GM18526 (cell line): Measurements from ENCODE around the gene PAAF1.

Experiments used
- POLR2A ChIP-seq: IDR thresholded peaks from 3 replicates; pipeline ENCODE4 v1.6.1; 2011; ENCODE audit not compliant: insufficient read length; ENCODE audit errors: extremely low read depth

The PAAF1 gene

GRCh38 chr11:73870261-73870660, 6.5 kb upstream of the PAAF1 start:
- TF ChIP-seq POLR2A: no peak

DNA sequence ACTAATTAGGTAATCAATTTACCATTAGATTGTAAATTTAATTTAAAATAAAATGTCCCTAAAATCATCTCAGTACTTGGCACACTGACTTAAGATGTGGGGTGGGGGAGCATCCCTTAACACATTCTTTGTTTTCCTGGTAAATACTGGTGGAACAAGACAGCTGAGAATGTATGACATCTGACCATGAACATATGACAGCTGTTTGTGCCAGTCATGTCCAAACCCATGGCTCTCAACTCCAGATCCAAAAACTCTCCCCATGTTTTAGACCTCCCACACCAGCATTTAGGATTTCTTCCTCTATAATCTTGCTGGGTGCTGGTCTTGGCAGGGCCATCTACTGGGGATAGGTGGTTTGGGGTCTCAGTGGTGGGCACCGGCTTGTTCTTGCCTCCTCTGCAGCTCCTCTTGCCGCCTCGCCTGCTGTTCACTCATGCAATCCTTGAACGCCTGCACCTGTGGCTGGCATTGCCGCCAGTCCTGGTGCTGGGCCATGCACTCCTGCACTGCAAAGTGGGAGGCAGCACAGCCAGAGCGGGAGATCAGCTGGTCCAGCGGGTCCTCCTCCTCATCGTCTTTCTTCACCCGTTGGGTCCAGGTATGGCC, 3.9 kb upstream of the PAAF1 start:
- TF ChIP-seq POLR2A: no peak

DNA sequence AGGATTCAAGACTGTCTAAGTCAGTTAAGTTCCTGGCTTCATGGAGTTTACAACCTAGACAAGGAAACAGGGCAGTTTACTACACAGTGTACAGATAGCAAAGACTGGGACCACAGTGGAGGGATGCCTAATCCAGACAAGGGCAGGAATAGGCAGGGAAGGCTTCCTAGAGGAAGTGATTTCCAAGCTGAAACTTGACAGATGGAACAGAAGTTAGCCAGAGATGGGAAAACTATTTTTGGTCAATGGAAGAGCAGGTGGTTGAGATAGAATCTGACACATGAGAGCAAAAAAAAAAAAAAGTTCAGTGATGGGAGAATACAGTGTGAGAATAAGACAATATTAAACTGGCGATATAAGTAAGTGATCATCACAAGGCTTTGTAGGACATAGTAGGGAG, 1.4 kb upstream of the PAAF1 start:
- TF ChIP-seq POLR2A: no peak

DNA sequence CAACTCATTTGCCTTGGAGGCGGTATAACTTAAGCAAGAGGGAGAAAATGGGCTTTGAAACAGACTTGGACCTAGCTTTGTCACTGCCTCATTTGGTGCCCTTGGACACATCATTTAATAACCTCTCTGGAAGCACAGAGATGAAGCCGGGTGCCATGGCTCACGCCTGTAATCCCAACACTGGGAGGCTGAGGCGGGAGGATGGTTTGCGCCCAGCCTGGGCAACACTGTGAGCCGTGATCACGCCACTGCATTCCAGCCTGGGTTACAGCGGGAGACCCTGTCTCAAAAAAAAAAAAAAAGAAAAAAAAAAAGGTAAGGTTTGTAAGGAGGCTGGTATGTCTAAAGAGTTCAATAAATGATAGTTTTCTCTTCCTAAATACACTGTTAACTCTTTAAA, 959 bp upstream of the PAAF1 start:
- TF ChIP-seq POLR2A: no peak

GRCh38 chr11:73878771-73879170, 2.0 kb downstream of the PAAF1 start:
- no peak for TF ChIP-seq POLR2A

DNA sequence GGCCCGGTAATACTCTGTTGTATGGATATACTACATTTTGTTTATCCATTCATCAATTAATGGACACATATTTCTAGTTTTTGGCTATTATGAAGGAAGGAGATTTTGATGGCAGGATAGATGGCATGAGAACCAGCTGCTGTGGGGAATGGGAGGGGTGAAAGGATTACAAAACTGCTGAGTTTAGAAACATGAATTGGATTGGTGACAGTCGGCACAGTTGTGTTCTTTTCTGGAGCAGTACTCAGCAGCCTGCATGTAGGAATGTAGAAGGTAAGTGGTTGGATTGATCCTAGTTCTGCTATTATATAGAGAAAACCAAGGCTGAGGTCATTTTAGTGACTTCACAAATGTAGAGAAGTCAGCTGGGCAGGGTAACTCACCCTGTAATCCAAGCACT, 7.1 kb downstream of the PAAF1 start:
- no peak for TF ChIP-seq POLR2A

DNA sequence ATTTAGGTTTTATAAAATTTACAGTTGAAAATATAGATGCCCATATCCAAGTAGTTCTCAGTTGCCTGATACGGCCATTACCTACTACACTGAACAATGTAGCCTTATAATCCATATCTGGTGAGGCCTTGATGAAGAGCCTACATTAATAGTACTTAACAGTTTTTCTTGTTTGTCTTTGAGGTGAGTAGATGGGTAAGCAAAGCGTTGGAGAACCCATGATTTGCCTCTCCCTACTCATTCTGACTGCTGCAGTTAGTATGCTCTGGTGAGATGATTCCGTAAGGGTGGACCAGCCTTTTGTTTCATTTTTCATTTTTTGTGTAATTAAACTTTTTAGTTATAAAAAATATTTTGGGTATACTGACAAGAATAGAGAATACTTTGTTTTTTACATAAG, 11.4 kb downstream of the PAAF1 start:
- TF ChIP-seq POLR2A: no peak

- TF ChIP-seq POLR2A: no peak
These were observed 12.2 kb downstream of the PAAF1 start for GRCh38 chr11:73889019-73889418.

GRCh38 chr11:73889536-73889935, 12.7 kb downstream of the PAAF1 start:
- TF ChIP-seq POLR2A: no peak

DNA sequence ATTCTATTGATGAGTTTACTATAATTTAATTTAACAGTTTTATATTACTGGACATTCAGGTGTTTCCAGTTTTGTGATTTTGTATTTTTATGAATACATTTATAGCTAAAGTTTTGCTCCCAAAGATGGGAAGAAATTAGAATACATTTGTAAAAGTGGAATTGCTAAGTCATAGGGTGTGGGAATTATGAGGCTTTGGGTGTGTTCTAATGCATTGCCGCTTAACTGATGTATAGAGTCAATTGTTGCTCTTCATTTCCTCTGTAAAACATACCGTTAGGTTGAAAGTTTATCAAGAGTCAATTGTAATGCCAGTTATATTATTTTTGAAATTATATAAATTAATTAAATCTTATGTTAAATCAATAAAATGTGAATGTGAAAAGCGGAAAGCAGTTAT, 16.2 kb downstream of the PAAF1 start:
- no peak for TF ChIP-seq POLR2A

DNA sequence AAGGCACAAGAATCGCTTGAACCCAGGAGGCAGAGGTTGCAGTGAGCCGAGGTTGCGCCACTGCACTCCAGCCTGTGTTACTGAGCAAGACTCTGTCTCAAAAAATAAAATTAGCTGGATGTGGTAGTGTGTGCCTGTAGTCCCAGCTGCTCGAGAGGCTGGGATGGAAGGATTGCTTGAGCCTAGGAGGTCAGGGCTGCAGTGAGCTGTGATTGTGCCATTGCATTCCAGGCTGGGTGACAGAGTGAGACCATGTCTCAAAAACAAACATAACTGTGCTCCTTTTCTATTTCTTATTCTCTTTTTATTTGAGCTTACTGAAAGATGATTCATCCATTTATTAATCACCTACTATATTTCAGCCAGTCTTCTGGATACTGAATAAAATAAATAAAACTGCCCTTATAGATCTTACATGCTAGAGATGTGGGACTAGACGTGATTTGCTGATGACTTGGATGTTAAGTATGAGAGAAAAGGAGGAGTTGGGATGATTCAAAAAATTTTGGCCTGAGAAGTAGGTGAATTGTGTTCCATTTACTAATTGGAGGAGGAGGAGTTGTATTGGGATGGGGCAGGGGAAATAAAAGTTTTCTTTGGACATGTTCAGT, 18.0 kb downstream of the PAAF1 start:
- no peak for TF ChIP-seq POLR2A

DNA sequence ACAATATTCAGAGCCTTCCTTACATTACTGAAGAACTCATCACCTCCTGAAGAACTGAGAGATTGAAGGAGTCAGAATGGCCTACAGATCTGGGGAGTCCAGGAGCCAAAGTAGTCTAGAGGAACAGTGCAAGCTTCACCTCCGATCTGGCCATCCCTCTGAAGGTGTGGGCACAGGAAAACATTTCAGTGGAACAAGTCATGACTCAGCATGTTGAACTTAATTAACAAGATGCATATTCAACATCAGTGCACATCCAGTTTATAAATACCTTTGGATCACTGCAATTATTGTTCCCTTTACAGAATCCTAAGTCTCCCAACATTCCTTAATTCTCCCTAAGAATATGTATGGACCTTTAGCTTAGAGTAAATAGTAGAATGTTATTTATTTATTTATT, 25.5 kb downstream of the PAAF1 start:
- TF ChIP-seq POLR2A: no peak

GRCh38 chr11:73907191-73907590, 30.4 kb downstream of the PAAF1 start:
- TF ChIP-seq POLR2A: no peak

DNA sequence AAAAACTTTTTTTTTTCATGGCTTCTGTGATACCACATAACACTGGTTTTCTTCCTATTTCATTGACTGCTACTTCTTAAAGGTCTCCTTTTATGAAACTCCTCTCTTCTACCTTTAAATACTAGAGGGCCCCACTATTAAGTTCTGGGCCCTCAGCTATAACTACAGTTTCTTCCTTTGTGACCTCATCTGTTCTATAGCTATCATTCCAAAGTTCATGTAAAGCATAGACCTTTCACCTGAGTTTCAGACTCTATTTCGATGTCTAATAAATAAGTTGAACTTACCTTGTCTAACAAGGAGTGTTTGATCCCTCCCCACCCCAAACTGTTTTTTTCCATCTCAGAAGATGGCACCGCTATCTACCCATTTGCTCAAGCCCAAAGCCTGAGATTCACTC, 35.2 kb downstream of the PAAF1 start:
- no peak for TF ChIP-seq POLR2A

GRCh38 chr11:73913472-73913871, 36.7 kb downstream of the PAAF1 start:
- TF ChIP-seq POLR2A: no peak

GRCh38 chr11:73914284-73914683, 37.5 kb downstream of the PAAF1 start:
- TF ChIP-seq POLR2A: no peak

DNA sequence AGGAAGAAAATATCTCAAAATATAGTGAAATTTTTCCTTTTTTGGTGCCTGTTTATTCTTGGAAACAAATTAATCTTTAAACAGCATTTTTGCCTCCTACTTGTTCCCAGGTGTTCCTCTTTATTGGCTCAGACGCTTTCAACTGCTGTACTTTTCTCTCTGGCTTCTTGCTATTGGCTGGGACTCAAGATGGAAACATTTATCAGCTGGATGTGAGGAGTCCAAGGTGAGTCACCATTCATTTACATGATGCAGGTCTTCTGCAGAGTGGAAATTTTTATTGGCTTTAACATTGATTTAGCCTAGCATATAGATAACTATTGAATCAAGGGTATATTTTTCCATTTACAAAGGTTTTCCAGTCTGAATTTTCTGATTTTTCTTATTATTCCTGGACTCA, 39.6 kb downstream of the PAAF1 start:
- TF ChIP-seq POLR2A: no peak
